A549 (cell line): ENCODE results near the gene MEMO1.

Experiments used
- EHMT2 ChIP-seq: fragments of 200-600 bp; sonication (generic); IDR thresholded peaks from 2 replicates; pipeline ENCODE4 v1.6.1; 2016; ENCODE audit warnings: antibody characterized with exemption, low read depth, mild to moderate bottlenecking, moderate library complexity
- KDM1A ChIP-seq: fragments of 200-600 bp; sonication (generic); IDR thresholded peaks from 2 replicates; pipeline ENCODE4 v1.6.1; 2016; ENCODE audit warnings: low read depth, mild to moderate bottlenecking
- RCOR1 ChIP-seq: fragments of 150-350 bp; IDR thresholded peaks from 2 replicates; pipeline ENCODE4 v1.6.1; 2014; ENCODE audit warnings: antibody characterized with exemption, low read length, low read depth

DNA sequence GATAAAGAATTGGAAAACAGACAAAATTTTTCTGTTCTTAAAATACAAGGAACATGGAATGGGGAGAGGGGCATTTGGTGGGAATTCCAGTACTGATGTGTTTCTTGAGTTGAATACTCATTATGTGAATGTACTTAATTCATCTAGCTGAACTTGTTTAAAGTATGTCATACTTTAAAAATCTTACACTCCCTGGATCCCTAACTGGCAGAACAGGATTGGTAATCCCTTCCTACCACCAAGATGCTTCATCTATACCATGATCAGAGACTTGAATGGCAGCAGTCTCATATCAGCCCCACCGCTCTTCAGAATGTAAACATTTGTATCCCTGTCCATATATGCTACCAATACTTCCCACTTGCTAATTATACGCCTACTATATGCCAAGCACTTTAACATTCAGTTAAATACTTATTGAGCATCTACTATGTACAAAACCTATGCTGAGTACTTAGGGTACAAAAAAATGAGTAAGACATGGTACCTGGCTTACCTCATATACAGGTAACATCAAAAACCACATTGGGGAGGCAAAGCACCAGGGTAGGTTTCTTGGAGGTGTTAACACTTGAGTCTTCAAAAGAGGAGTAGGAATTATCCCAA lies 5.3 kb downstream of the MEMO1 start:
- no peak for TF ChIP-seq RCOR1
- TF ChIP-seq EHMT2 = no peak
- TF ChIP-seq KDM1A = no peak
